A673 (cell line): ENCODE results near the gene CTNNA3.

Experiments used
- EZH2 ChIP-seq: fragments of 200-600 bp; sonication (generic); IDR thresholded peaks from 2 replicates; pipeline ENCODE4 v1.6.1; 2017; ENCODE audit warnings: borderline replicate concordance, low read depth, mild to moderate bottlenecking, mixed read lengths, antibody characterized with exemption, low read length; ENCODE audit not compliant: poor library complexity, severe bottlenecking
- TF ChIP-seq, protein P1 (sequence below): fragments of 300-800, 200-600 bp; sonication (generic); conservative IDR thresholded peaks from 2 replicates; pipeline ENCODE4 v1.5.1; 2017; ENCODE audit warnings: low read depth, mild to moderate bottlenecking, antibody characterized with exemption, low read length, moderate library complexity, mixed read lengths

DNA sequence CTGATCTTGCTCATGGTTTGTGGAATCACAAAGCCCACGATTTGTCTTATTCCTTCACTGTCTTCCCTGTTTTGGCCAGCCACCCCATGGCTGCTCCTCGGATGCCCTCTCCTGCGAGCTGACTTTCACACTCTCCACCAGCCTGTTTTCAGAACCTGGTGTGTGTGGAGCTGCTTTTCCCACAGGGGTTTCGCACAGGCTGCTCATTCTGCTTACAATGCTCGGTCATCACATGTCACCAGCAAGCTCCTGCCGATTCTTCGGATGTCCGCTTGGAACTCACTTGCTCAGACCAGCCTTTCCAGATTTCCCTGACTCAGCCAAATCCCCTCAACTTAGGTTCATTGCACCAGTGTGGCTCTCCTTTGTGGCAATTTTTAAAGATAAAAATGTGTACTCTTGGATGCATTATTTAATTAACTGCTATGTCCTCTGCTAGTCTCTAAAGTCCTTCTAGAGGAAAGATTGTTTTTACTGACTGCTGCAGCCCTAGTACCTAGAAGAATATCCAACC lies 1788.7 kb downstream of the CTNNA3 start:
- TF ChIP-seq, protein P1, sequence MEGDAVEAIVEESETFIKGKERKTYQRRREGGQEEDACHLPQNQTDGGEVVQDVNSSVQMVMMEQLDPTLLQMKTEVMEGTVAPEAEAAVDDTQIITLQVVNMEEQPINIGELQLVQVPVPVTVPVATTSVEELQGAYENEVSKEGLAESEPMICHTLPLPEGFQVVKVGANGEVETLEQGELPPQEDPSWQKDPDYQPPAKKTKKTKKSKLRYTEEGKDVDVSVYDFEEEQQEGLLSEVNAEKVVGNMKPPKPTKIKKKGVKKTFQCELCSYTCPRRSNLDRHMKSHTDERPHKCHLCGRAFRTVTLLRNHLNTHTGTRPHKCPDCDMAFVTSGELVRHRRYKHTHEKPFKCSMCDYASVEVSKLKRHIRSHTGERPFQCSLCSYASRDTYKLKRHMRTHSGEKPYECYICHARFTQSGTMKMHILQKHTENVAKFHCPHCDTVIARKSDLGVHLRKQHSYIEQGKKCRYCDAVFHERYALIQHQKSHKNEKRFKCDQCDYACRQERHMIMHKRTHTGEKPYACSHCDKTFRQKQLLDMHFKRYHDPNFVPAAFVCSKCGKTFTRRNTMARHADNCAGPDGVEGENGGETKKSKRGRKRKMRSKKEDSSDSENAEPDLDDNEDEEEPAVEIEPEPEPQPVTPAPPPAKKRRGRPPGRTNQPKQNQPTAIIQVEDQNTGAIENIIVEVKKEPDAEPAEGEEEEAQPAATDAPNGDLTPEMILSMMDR, result no peak
- TF ChIP-seq EZH2, result no peak
